NOMO-1 treated with DMSO at 0.1 percent for 48 hours (cell line): ENCODE data around the gene PECR.
A peak's percentile ranks its signal among the peaks of the same experiment; 100 is the strongest.

Experiments used
- DNase-seq: peaks from one replicate; lab custom pipeline; 2025; ENCODE audit not compliant: unreplicated experiment; lab: John Stamatoyannopoulos, UW

The PECR gene

GRCh38 chr2:216081487-216082116 is at the start of gene PECR, which contains the start of gene TMEM169:
Gene PECR, minus strand, starts transcription at chr2:216081809. Its CDS starts 68 bp downstream, at chr2:216081741.
Gene TMEM169, plus strand, starts transcription at chr2:216081919. Its CDS starts 14,045 bp downstream, at chr2:216095964.
- DNase-seq, result peak; percentile 58

GRCh38 chr2:216130346-216130971 is 48.9 kb upstream of the PECR start:
- DNase-seq, result no peak

GRCh38 chr2:216126943-216127342 is 45.3 kb upstream of the PECR start:
- DNase-seq, result no peak

- no peak for DNase-seq
These were observed 39.6 kb upstream of the PECR start for GRCh38 chr2:216121255-216121654.

- no peak for DNase-seq
These were observed 38.4 kb upstream of the PECR start for GRCh38 chr2:216119986-216120385.

DNA sequence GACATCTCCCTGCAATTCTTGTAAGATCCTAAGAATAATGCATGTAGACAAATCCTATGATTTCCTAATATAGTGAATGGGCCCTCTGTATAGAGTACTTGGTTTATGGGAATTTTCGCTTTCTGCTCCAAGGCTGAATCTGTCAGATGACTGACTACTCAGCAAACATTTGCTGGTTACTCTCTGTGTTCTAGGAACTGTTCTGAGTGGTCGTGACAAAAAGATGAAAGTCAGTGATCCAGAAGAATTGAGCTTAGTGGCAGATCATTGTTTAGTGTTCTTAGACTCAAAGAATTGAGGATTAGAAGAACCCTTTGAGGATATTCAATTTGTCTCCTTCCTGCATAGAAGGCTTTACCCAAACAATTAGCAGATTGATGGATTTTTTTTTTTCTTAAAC is 37.5 kb upstream of the PECR start:
- DNase-seq, result no peak

DNA sequence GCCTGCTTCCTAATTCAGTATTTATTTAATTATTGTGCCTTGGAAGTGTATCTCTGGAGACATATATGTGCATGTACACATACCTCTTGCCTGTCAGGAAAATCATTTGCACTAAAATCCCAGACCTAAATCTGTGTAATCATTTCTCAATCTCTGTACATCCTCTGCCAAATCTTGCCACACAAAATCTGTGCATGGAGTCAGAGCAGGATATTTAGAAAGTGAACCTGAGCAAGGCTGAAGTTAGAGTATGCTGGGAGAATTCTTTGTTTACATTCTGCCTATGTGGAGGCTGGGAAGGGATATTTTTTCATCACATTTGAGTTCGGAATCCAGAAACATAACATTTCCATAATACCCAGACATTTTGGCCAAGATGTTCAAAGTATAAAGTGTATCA is 36.9 kb upstream of the PECR start:
- no peak for DNase-seq

DNA sequence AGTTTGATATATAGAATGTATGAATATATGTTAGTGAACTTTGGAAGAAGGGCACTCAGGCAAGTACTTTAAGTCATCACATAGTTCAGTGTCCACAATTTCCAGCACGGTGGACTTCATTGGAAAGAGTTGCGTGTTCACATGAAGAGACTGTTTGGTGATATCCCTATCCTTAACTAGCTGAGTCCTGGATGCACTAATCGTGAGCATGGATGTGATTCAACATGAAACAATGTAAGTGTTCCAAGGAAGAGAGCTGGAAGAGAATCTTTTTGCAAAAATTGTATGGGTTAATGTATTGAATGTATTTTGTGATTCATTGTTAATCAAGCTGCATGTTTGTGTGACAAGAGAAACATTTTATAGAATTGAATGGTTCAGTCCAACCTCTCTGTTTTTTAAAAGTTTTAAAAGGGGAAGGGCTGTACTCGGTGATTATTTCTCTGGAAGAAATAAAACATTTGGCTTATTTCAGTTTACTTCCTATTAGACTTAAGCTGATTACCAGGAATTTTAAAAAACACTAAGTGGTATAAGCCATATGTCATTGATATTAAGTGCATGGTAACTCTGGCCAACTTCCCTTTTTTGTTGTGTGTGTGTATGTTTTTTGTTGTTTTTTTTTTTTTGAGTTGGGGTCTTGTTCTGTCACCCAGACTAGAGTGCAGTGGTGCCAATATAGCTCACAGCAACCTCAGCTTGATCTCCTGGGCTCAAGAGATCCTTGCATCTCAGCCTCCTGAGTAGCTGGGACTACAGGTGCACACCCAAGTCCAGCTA is 36.1 kb upstream of the PECR start:
- no peak for DNase-seq

- no peak for DNase-seq
These were observed 34.8 kb upstream of the PECR start for GRCh38 chr2:216116418-216116817.

GRCh38 chr2:216114714-216115531 is 33.3 kb upstream of the PECR start:
- peak; percentile 98 for DNase-seq

- DNase-seq, result no peak
These were observed 32.7 kb upstream of the PECR start for GRCh38 chr2:216114382-216114713.

DNA sequence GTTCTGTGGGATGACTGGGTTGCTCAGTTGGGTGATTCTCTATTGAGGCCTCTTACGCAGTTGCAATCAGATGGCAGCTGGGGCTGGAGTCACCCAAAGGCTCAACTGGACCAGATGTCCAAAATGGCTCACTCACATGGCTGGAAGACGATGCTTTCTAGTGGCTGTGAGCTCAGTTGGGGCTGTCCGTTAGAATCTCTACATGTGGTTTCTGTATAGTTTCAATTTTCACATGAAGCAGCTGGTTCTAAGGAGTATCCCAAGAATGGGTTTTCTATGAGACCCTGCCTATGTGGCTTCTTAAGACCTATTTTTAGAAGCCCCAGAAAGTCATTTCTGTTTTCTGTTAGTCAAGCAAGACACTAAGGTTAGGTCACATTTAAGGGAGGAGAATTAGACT is 32.0 kb upstream of the PECR start:
- no peak for DNase-seq

DNA sequence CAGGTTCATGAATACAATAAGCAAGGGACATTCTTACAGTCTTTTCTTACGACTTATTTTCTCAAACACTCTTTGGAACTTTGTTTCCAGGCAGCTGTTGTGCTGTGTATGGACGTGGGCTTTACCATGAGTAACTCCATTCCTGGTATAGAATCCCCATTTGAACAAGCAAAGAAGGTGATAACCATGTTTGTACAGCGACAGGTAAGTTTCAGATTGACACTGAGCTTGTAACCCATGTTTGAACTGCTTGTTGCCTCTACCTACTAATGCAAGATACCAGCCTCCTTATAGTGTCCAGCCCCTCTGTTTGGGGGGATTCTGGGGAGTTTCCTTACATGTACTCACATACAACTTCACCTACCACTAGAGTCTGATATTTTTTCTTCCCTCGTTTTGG is 31.3 kb upstream of the PECR start:
- no peak for DNase-seq

DNA sequence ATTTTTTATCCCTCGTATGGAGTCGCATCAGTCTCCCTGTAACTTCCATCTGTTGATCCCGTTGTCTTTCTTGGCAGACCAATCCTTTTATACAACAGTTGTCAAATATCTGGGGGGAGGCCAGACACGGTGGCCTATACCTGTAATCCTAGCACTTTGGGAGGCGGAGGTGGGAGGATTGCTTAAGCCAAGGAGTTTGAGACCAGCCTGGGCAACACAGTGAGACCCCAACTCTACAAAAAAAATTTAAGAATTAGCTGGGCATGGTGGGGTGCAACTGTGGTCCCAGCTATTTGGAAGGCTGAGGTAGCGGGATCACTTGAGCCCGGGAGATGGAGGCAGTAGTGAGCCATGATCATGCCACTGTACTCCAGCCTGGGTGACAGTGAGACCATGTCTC is 29.5 kb upstream of the PECR start:
- DNase-seq, result no peak

DNA sequence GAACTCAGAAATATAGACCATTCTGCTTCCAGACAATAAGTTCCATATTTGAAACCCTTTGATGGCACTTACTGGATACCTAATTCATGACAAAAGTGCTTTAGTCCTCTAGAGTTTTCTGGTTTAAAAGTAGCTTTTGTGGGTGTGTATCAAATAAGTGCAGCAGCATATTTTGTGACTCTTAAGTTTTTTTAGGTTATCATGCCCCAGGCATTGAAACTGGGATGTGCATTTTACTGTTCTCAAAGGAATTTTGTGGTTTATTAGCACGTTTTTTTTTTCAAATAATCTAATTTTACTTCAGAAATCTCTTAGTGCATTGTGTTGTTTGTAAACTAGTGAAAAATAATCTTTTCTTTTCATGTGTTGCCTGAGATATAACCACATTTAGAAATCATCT is 29.0 kb upstream of the PECR start:
- DNase-seq, result no peak

DNA sequence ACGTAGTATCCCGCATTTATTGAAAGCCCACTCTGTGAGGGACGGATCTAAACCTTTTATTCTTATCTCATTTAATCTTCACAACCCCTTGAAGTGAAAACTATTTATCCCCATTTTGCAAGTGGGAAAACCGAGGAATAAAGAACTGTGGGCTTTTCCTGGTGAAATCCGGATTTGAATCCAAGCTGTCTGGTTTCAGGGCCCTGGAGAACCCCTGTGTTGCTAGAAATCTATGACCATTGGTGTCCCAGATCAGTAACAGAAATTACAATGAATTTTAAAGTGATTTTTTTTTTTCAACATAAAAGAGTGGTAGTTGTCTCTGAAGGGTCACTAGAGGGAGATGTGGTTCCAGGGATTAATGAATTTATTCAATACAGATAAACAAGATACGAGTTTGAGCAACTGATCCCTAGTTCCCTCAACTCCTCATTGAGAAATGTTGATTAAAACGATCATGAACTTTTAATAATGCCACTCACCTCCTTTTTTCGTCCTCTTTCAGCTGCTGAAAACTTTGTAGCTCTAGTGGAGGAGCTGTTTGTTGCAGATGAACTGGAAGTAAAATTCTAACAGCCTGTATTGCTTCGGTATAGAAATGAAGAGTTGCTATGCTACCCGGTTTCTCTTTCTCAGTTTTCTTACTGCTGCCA is 28.5 kb upstream of the PECR start:
- DNase-seq, result peak; percentile 78

DNA sequence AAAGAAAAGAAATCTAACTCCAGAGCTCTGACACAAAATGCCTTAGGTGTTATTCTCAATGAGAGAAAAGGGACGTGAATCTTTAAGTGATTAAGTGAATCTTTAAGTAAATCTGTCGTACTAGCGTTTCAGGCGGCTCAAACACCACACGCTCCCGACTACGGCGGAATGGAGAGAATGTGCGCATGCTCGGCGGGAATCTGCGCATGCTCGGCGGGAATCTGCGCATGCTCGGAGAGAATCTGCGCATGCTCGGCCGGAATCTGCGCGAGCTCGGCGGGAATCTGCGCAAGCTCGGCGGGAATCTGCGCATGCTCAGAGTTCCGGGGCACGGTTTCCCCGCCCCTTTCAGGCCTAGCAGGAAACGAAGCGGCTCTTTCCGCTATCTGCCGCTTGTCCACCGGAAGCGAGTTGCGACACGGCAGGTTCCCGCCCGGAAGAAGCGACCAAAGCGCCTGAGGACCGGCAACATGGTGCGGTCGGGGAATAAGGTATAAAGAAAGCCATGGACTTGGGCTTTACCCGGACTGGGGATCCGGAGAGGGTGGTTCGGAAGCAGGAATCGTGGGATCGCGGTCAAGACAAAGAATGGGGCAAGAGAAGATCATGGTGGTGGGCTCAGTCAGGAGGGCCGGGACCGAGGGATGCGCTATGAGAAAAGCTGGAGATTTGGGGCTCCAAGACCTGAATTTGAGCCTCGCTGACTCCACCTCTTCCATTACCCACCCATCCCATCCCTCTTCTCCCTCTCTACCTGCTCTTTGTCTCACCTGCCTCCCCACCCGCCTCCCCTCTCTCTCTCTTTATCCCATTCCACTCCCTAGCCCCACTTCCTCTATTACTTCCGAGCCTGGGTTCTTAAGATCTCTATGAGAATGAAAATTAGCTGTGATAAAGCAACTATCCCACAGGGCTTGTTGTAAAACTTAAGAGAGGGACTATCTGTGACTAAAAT is 27.6 kb upstream of the PECR start, which contains the start of gene XRCC5:
XRCC5 (plus strand) TSS at position 382 of the 955 bp plus-strand sequence; CDS start at position 471, 89 bp downstream.
- peak; percentile 91 for DNase-seq

DNA sequence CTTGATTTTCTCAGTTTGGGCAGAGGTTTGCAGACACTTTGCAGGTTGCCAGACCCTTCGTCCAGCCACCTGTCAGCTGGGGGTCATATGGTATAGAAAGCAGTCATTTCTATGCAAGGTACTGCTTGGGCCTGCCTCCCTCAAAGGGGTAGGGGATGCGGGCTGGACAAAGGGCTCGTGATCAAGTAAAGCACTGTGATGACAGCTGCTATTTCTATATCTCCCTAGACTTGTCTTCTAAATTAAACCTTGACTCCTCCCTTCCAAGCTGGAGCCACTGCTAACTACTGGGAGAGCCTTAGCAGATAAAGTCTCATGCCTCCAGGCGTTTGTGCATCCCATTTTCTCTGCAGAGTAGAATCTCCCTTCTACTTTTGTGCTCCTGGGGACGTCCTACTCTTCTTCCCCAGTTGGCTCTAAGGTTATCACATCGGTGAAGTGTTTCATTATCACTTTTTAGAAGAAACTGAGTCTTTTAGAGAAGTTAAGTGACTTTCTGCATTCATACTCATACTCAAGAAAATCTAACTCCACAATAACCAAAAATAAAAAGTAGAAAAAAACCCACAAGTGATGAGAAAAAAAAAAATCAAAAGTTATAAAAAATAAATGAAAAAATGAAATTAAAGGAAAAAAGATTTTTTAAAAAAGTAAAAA is 26.8 kb upstream of the PECR start:
- DNase-seq, result no peak

- DNase-seq, result no peak
These were observed 26.2 kb upstream of the PECR start for GRCh38 chr2:216107760-216108159.
